GM12873 (cell line): ENCODE results near the gene SYNM.

ENCODE experiments used
- TF ChIP-seq, protein P1 (sequence below): IDR thresholded peaks from 2 replicates; pipeline ENCODE4 v1.5.1; 2012; ENCODE audit warnings: low read depth, mild to moderate bottlenecking, moderate library complexity, low read length, control low read depth; ENCODE audit not compliant: insufficient read depth; ENCODE audit errors: missing control alignments

The SYNM gene

DNA sequence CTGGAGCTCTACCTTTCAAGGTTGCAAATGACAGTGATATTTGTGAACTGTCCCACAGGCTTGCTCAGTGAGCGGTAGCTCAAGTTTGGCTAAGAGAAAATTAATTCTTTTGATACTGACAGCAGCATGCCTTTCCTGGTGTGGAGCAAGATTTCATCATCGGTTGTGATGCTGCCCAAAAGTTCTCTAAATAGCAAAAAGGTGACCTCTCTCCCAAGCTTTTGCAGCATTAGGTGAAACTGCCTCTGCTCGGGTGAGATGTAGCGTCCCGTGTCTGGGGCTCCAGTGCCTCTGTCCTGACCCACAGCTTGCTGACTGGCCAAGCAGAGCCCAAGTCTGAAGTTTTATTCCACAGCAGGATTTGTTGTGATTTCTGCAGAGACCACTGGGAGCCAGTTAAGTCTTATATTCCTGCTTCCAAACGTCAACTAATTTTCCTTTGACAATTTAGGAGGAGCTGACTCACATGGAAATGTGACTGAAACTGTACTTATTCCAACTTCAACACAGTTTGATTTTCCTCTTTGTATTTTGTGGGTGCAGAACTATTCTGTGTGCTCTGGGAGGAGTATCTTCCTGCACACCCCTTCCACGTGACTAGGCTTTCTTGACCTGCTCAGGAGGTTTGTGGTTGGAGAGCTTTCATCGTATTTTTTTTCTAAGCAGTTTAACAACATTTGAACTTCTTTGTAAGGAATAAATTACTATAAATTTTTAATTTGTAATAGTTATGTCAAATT lies 5.9 kb downstream of the SYNM start:
- TF ChIP-seq, protein P1, sequence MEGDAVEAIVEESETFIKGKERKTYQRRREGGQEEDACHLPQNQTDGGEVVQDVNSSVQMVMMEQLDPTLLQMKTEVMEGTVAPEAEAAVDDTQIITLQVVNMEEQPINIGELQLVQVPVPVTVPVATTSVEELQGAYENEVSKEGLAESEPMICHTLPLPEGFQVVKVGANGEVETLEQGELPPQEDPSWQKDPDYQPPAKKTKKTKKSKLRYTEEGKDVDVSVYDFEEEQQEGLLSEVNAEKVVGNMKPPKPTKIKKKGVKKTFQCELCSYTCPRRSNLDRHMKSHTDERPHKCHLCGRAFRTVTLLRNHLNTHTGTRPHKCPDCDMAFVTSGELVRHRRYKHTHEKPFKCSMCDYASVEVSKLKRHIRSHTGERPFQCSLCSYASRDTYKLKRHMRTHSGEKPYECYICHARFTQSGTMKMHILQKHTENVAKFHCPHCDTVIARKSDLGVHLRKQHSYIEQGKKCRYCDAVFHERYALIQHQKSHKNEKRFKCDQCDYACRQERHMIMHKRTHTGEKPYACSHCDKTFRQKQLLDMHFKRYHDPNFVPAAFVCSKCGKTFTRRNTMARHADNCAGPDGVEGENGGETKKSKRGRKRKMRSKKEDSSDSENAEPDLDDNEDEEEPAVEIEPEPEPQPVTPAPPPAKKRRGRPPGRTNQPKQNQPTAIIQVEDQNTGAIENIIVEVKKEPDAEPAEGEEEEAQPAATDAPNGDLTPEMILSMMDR = no peak

DNA sequence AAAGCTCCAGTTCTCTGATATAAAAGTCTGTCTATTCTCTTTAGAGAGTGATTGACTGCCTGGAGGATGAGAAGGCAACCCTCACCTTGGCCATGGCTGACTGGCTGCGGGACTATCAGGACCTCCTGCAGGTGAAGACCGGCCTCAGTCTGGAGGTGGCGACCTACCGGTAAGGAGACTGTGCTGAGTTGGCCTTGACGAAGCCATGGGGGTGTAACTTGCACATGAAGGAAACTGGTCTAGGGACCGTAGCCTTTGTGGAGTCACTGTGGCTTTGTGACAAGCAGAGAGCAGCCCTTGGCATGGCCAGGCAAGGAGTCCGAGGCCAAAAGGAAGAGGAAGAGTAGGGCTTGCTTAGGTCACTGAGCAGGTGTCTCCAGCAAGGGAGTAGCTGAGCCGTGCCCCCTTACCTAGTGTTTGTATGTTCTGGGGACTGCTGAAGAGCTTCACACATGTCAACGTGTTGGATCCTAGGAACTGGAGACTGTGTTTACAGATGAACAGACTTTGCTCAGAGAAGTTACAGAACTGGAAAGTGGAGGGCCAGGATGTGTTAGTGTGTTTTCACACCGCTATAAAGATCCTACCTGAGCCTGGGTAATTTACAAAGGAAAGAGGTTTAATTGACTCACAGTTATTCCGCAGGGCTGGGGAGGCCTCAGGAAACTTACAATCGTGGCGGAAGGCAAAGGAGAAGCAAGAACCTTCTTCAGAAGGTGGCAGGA lies 8.8 kb downstream of the SYNM start:
- TF ChIP-seq, protein P1 = no peak

DNA sequence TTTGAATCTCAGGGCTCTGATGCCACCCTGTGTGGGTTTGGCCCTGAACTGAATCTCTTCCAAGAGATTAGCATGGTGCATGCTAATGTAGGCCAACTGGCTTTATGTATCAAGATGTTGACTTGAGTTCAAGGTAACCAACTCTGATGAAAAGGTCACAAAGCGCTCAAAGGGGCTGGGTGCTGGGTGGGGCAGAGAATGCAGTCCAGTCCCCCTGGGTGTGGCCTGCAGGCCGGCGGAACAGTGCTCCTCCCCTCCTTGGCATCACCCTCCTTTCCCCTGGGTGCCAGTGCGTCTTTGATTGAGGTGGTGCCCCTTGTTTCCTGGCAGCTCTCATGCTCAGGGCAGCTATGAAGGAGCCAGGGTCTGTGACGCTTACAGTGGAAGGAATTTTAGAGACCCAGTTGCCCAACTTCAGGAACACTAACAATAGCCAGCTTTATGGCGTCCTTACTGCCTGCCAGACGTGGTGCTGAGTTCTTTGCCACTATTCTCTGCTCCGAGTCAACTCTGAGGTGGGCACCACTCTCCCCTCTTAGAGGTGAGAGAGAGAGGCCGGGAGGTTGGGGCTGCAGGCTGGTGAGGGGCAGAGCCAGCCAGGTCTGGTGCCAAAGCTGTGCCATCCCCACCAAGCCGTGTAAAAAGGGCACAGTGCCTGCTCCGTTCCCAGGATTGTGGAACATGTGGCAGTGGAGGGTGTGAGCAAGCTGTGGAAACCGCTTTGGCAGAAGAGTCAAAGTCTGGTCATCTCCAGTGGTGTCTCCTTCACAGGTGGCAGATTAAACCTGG lies 9.8 kb downstream of the SYNM start:
- TF ChIP-seq, protein P1 = no peak

DNA sequence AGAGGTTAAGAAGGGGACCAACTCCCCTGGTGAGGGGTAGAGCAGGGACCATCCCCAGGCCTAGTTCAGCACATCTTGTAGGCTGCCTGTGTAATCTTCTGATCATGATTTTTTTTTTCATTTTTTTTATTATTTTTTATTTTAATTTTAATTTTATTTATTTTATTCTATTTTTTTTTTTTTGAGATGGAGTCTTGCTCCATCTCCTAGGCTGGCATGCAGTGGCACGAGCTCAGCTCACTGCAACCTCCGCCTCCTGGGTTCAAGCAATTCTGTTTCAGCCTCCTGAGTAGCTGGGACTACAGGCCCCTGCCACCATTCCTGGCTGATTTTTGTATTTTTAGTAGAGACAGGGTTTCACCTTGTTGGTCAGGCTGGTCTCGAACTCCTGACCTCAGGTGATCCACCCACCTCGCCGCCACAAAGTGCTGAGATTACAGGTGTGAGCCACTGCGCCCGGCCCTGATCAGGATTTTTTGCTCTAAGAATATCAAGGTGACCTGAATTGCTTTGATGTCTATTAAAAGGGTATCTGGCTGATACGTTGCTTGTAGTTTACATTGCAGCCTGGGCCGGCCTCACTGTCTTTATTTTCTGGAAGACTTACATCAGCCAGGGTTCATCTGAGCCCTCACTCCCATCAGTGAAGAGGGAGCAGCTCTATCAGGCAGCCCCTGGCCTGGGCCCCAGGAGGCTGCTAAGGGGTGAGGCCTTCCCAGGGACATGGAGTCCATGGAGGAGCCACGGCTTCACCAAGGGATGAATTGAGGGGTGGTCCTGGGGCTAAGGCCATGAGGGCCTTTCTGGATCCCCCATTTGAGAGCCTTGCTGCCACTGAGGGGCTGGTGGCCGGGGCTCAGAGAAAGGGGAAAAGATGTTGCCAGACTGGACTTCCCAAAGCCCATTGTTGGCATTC lies 10.7 kb downstream of the SYNM start:
- TF ChIP-seq, protein P1 = no peak

DNA sequence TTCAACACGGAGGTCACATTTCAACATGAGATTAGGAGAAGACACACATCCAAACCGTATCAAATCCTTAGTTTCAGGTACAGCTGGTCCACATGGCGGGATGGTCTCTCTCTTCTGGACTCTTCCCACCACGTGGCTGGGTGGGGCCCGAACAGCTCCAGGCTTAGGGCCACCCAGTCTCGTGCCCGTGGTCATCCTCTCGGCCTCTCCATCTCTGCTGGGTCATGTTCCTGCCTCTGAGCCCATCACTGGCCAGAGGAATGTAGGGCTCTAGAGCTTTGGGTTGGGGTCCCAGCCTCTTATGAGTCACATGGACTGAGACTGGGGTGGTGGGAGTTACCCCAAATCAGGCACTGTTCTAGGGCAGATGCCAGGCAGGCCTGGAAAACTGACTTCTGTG lies 12.2 kb downstream of the SYNM start:
- TF ChIP-seq, protein P1 = no peak

DNA sequence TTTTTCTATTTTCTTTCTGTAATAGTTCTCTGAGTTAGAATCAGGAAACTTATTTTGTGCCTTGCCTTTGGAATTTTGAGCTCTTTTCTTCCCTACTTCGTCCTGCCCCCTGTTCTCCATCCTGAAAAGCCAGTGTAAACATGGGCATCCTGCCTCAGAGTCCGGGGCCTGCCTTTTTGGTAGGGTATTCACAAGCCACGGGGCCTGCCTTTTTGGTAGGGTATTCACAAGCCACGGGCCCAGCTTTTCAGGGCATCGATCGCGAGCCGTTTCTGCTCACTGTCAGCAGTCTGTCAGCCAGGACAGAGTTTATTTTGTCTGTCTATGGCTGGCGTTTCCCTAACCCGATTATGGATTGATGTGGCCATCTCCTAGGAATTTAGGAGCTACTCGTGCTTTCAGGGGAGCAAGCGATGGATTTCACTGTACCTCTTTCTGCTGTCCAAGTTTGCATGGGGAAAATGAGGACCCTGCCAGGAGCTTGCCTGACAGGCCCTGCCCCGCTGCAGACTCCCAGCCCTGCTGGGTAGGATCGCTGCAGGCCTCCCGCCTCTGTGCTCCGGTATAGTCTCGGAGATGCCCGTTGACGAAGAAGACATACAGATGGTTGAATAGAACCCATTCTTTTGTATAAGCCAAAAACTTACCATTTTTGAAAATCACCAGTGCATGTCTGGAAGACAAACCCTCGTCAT lies 12.8 kb downstream of the SYNM start:
- TF ChIP-seq, protein P1 = no peak
